HG02642 (cell line): Measurements from ENCODE around the gene A2M.

Source experiments
- ATAC-seq: cut with Tn5 transposase; IDR thresholded peaks from one replicate; pipeline ENCODE4 v1.9.1; 2021; ENCODE audit warnings: mild to moderate bottlenecking; ENCODE audit not compliant: unreplicated experiment, poor library complexity

Gene A2M

GRCh38 chr12:9103050-9103849 is 12.5 kb downstream of the A2M start:
- no peak for ATAC-seq

- ATAC-seq, result no peak
Observed at GRCh38 chr12:9101018-9101687, 14.6 kb downstream of the A2M start.

- no peak for ATAC-seq
Observed at GRCh38 chr12:9099552-9100190, 16.0 kb downstream of the A2M start.

- ATAC-seq, result no peak
Observed at GRCh38 chr12:9098463-9099026, 17.2 kb downstream of the A2M start.

GRCh38 chr12:9098115-9098452 is 17.6 kb downstream of the A2M start:
- no peak for ATAC-seq

GRCh38 chr12:9096563-9097176 is 19.0 kb downstream of the A2M start:
- ATAC-seq, result no peak

- ATAC-seq, result no peak
Observed at GRCh38 chr12:9095322-9095721, 20.4 kb downstream of the A2M start.

GRCh38 chr12:9094512-9095206 is 21.1 kb downstream of the A2M start:
- no peak for ATAC-seq

GRCh38 chr12:9091891-9092598 is 23.7 kb downstream of the A2M start:
- ATAC-seq, result no peak

GRCh38 chr12:9090220-9090619 is 25.5 kb downstream of the A2M start:
- ATAC-seq, result no peak

- no peak for ATAC-seq
Observed at GRCh38 chr12:9087087-9087835, 28.5 kb downstream of the A2M start.

GRCh38 chr12:9086087-9086486 is 29.6 kb downstream of the A2M start:
- no peak for ATAC-seq

GRCh38 chr12:9084417-9084816 is 31.3 kb downstream of the A2M start:
- ATAC-seq, result no peak

GRCh38 chr12:9083793-9084192 is 31.9 kb downstream of the A2M start:
- no peak for ATAC-seq

- ATAC-seq, result no peak
Observed at GRCh38 chr12:9081667-9082427, 33.9 kb downstream of the A2M start.

- no peak for ATAC-seq
Observed at GRCh38 chr12:9079883-9080675, 35.6 kb downstream of the A2M start.

GRCh38 chr12:9079082-9079481 is 36.6 kb downstream of the A2M start:
- ATAC-seq, result no peak
